Peyer's patch (tissue), 4 donors: ENCODE measurements around the gene DCAF16.

Experiments used
- POLR2A ChIP-seq, 2 donors: fragments of 450-650 bp; IDR thresholded peaks; one replicate each; pipeline ENCODE4 v1.5.1; 2017; ENCODE audit warnings: antibody characterized with exemption in 2 of 2, mild to moderate bottlenecking in 2 of 2, moderate library complexity in 2 of 2
- TF ChIP-seq, protein P1 (sequence below), 6 experiments: fragments of 450-650 bp in 4 of 6; fragments of 200-600 bp in 2 of 6; sonication (generic) in 1 of 6; IDR thresholded peaks; one replicate each; pipeline ENCODE4 v1.5.1; 2017 to 2019; ENCODE audit warnings: antibody characterized with exemption in 6 of 6, mild to moderate bottlenecking in 3 of 6, moderate library complexity in 1 of 6

DNA sequence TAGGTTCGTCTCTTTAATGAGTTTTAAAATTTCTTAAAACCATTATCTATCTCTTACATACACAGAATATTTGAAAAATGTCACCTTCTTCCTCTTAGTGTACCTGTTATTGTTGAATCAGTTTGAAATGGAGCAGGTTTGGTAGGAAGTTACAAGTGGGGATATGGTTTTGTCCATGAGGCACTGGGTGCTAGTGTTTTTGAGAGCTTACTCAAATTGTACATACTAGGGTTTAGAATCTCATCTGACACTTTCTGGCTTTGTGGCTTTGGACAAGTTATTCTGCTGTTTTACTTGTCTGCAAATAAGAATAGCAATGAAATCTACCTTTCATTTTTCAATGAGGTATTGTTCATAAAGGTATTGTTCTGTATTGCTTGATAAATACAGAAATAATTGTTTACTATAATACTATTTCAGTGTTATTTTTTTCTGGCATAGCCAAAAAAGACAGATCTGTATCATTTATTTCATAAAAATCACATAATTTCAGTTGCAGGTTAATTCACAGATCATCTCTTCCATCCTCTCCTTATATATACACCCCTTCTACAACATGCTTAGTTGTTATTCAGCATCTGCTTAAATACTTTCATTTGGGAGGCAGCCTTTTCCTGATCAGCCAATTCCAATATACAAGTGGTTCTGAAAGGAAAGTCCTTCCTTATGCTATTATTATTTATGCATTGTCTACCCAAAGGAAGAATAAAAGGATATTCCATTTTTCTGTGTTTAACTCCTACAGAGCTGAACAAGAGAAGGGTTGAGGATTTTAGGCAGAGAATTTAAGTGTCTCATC is 13.5 kb upstream of the DCAF16 start:
- TF ChIP-seq, protein P1, sequence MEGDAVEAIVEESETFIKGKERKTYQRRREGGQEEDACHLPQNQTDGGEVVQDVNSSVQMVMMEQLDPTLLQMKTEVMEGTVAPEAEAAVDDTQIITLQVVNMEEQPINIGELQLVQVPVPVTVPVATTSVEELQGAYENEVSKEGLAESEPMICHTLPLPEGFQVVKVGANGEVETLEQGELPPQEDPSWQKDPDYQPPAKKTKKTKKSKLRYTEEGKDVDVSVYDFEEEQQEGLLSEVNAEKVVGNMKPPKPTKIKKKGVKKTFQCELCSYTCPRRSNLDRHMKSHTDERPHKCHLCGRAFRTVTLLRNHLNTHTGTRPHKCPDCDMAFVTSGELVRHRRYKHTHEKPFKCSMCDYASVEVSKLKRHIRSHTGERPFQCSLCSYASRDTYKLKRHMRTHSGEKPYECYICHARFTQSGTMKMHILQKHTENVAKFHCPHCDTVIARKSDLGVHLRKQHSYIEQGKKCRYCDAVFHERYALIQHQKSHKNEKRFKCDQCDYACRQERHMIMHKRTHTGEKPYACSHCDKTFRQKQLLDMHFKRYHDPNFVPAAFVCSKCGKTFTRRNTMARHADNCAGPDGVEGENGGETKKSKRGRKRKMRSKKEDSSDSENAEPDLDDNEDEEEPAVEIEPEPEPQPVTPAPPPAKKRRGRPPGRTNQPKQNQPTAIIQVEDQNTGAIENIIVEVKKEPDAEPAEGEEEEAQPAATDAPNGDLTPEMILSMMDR (IDR thresholded peaks at IDR 0.05) = no peak
- TF ChIP-seq POLR2A (IDR thresholded peaks at IDR 0.05) = no peak
